ENCODE measurements around the gene KRTAP20-4.

Gene KRTAP20-4

DNA sequence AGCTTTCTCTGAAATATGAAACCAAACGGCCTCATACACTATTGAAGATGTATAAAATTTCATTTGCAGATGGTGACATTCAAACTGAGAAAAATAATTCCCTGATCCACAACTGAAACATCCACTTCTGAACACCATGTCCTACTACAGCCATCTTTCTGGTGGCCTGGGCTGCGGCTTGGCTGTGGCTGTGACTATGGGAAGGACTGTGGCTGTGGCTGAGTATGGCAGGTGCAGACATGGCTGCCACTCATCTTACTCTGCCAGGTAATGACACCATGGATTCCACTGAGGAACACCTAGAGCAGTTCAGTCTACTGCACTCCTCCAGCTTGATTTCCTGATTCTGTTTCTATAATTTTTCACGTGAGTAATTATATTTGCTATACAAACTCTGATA lies at the start of gene KRTAP20-4:
KRTAP20-4 (plus strand) TSS at position 106 of the 400 bp plus-strand sequence.
- DNase-seq = no peak

DNA sequence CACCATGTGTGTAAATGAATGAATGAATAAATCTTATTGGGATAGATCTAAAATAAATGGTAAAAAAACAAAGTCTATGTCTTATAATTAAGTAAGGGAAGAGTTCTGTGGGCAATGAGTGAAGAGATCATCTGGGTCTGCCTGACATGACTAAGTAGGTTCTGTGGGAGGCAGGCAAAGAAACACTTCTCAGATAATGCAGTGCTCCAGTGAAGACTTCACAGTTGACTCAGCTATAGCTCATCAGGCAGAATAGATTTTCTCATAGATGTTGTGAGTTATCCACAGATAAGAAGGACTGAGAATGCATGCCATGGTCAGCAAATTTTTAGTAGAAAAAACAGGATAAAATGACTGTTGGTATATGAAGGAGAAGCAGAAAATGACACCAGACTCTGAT lies 42.7 kb upstream of the KRTAP20-4 start:
- DNase-seq = no peak

GRCh38 chr21:30579346-30579745 lies 41.1 kb upstream of the KRTAP20-4 start:
- no peak for DNase-seq

- DNase-seq = no peak
Observed at GRCh38 chr21:30580132-30580531, 40.3 kb upstream of the KRTAP20-4 start.

- no peak for DNase-seq
Observed at GRCh38 chr21:30582870-30583269, 37.6 kb upstream of the KRTAP20-4 start.

GRCh38 chr21:30590297-30590696 lies 30.1 kb upstream of the KRTAP20-4 start, which contains the start of gene KRTAP22-2:
Gene KRTAP22-2 (minus strand): TSS chr21:30590397.
- no peak for DNase-seq

DNA sequence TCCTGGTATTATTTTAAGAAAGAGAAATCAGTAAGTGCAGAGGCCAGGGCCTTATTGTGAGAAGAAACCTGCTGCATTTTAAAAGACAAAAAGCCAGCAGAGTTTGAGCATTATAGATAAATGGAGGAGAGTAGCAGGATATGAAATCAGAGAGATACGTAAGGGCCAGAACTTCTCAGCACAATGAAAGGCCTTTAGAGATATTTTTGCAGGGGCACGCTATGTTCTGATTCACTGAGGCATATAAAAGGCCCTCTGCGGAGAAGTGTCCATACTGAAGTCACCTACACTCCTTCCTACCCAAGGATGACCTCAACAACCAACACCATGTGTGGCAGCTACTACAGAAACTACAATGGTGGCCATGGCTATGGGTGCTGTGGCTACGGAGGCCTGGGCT lies 28.3 kb upstream of the KRTAP20-4 start, which contains the start of gene KRTAP6-3:
KRTAP6-3 (plus strand) TSS at position 301 of the 400 bp plus-strand sequence; CDS start at position 307, 6 bp downstream.
- DNase-seq = no peak

GRCh38 chr21:30598802-30599201 lies 21.6 kb upstream of the KRTAP20-4 start, which contains the start of gene KRTAP6-2:
Gene KRTAP6-2 (minus strand): TSS chr21:30598902. CDS start chr21:30598874, 28 bp downstream.
- DNase-seq = no peak

GRCh38 chr21:30600787-30601186 lies 19.6 kb upstream of the KRTAP20-4 start, which contains the start of gene KRTAP22-1:
Gene KRTAP22-1 (plus strand): TSS chr21:30601087.
- DNase-seq = no peak

DNA sequence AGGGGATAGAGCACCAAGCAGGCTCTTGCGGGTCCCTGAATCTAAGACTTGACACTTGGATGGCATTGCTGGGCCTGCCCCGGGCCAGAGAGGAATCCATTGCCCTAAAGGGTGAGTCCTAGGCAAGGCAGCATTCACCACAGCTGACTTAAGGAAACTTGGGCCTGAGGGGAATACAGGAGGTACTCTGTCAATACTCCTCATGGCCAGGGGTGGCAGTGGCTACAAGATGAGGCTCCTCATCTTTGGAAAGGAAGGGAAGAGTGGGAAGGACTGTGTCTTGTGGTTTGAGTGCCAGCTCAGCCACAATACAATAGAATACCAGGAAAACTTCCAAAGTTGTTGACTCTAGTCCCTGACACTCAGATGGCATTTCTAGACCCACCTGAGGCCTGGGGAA lies 14.5 kb upstream of the KRTAP20-4 start:
- no peak for DNase-seq

GRCh38 chr21:30612132-30612531 lies 8.3 kb upstream of the KRTAP20-4 start:
- no peak for DNase-seq

DNA sequence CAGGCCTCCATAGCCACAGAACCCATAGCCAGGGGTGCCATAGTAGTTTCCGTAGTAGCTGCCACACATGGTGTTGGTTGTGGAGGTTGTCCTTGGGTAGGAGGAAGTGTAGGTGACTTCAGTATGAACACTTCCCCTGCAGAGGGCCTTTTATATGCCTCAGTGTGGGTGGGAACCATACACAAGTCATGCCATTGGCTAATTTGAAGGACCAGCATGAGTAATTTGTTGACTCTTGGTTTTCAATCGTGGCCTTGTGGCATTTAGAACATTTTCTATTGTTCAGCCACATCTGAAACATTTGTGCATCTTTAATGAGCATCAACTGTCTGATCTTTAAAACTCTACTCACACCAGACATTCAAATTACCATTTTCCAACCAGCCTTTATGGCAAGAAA lies 6.6 kb upstream of the KRTAP20-4 start, which contains the start of gene KRTAP6-1:
KRTAP6-1 (minus strand) TSS at position 95 of the 400 bp plus-strand sequence; CDS start at position 69, 26 bp downstream.
- DNase-seq = no peak

DNA sequence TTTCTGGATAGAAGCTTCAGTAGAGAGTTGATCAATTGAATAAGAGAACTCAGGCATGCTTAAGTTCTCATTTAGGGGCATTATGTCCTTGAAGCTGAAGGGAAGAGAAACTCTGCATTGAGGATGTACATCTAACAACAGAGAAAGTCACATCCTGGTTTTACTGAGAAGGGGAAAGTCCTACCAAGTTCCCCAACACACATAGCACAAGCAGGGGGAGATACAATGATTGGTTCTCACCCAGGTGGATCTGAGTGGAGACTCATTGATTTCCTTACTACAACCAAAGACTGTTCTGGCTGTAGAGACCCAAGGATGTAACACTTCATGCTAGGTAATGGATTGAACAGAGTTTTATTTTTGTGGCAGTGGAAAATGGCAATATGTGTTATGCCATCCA lies 5.2 kb upstream of the KRTAP20-4 start:
- no peak for DNase-seq

DNA sequence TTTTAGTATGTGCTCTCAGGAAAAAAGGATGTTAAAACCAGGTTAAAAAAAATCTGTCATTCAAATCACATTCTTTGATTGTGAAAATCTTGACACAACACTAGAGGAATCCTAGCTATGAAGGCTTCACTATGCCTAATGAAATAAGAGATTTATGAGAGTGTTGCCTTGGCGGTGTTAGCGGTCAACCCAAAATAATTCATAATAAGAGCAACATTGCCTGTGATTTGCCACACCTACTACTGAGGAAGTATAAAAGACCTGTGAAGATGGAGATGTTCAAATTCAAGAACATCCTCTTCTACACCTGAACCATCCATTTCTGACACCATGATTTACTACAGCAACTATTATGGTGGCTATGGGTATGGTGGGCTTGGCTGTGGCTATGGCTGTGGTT lies 4.3 kb upstream of the KRTAP20-4 start, which contains the start of gene KRTAP20-1:
KRTAP20-1 (plus strand) TSS at position 301 of the 400 bp plus-strand sequence; CDS start at position 331, 30 bp downstream.
- DNase-seq = no peak

DNA sequence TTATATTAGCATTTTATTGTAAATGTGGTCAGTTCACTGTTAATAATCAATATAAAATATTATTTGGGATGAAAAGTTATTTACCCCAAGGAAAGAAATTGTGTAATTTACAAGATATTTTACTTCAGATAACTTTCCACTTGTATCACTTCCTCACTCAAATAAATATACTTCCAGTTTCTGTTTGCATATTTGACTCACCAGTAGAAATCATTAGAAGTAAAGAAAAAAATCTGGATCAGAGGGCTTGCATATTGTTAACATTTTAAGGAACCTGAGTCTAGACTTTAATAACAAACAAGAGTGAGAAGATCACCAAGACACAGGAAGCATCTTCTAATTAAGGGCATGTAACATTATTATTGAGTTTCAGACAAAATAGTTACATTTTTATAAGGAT lies 347 bp upstream of the KRTAP20-4 start:
- DNase-seq = no peak

DNA sequence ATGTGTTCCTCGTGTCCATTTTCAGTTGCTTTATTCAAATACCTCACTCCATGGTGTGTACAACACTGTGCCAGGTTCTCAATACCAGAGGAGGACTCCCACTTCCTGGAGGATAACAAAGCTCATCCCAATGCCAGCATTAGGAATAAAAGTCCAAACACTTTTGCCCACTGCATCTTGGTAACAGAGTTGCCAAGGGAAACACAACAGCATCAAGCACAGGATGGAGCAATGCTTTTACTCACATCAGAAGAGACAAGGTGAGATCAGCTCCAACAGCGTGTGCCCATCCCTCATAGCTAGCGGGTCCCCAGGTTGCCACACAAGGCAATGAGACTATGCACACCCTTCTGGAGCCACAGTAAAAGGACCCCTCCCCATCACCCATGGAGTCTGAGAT lies 2.9 kb downstream of the KRTAP20-4 start:
- DNase-seq = no peak

DNA sequence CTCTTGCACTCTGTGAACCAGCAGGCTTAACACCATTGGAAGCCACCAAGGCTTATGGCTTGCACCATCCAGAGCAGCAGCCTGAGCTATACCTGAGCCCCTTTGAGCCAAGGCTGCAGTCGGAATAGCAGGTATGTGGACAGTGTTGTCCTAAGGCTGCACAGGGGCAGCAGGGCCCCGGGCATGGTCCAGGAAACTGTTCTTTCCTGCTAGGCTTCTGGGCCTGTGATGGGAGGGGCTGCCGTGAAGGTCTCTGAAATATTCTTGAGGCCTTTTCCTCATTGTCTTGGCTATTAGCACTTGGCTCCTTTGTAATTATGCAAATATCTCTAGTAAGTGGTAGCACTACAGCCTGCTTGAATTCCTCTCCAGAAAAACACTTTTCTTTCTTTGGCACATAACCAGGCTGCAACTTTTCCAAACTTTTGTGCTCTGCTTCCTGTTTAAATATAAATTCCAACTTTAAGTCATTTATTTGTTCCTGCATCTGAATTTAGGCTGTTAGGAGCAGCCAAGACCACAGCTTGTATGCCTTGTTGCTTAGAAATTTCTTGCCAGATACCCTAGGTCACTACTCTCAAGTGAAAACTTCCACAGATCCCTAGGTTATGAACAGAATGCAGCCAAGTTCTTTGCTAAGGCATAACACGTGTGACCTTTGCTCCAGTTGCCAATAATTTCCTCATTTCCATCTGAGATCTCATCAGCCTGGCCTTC lies 5.2 kb downstream of the KRTAP20-4 start:
- DNase-seq = no peak

DNA sequence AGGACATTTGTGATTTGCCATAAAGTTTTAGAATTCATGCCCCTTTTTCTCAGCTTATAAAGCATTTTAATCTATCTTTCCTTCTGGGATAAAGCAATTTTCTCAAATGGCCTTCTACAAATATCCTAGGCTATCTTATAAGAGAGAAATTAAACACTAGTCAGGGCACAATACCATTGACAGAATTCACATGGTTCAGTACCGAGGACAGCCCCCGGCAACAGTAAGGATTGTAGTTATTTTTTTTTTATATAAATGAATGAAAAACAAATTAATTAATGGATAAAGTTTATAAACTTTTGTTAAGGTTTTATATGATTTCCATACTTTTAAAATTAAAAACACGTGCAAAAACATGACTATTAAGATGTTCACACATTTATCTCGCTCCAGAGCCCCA lies 7.7 kb downstream of the KRTAP20-4 start:
- no peak for DNase-seq

DNA sequence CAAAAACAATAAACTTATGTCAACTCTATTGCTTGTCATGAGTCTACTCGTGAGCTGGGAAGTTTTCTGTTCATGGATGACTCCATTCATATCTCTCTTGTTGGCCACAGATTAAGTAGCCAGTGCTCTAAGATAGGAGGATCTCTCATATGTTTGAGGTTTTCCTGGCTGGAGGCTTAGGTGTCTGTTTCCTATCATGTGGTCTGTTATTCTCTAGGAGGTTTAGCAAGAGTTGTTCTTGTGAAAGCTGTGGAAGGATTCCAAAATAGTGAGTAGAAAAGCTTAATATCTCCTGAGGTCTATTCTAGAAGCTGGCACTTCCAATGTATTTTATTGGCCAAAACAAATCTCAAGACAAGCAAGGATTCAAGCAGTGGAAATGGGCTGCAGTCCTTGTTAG lies 8.8 kb downstream of the KRTAP20-4 start:
- no peak for DNase-seq

DNA sequence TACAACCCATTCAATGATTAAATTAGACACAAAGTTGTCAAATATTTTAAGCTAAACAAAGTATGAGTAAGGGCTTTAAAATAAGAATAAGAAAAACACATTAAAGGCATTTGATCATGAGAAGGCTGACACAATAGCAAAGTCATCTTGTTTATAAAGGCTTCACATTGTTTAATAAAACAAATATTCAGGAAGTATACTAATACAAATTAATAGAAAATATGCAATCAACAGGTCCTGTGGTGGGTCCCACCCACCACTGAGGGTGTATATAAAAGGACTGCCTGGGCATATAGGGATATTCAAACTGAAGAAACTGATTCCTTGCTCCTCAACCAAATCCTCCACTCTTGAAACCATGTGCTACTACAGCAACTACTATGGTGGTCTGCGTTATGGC lies 14.5 kb downstream of the KRTAP20-4 start, which contains the start of gene KRTAP20-2:
KRTAP20-2 (plus strand) TSS at position 301 of the 400 bp plus-strand sequence; CDS start at position 359, 58 bp downstream.
- no peak for DNase-seq

- no peak for DNase-seq
Observed at GRCh38 chr21:30638686-30639085, 18.3 kb downstream of the KRTAP20-4 start.

DNA sequence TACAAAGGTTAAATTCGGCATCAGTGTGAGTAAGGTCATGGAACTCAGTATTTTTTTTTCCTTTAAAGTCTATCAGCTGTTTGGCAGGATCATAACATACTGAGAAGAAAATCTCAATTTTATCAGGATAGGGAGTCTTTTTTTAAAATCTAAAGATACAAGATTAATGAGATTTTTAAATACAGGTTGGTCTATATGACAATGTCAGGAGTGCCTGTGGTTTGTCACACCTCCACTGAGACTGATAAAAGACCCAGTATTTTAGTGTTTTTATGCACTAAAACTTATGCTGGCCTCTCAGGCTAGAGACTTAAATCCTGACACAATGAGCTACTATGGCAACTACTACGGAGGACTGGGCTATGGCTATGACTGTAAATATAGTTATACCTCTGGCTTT lies 22.1 kb downstream of the KRTAP20-4 start, which contains the start of gene KRTAP20-3:
KRTAP20-3 (plus strand) TSS at position 301 of the 400 bp plus-strand sequence.
- DNase-seq = no peak

- no peak for DNase-seq
Observed at GRCh38 chr21:30646904-30647414, 26.5 kb downstream of the KRTAP20-4 start.

- no peak for DNase-seq
Observed at GRCh38 chr21:30652891-30653290, 32.5 kb downstream of the KRTAP20-4 start.

Measured in SHP77 (cell line).